ENCODE results near the gene FER.

DNA sequence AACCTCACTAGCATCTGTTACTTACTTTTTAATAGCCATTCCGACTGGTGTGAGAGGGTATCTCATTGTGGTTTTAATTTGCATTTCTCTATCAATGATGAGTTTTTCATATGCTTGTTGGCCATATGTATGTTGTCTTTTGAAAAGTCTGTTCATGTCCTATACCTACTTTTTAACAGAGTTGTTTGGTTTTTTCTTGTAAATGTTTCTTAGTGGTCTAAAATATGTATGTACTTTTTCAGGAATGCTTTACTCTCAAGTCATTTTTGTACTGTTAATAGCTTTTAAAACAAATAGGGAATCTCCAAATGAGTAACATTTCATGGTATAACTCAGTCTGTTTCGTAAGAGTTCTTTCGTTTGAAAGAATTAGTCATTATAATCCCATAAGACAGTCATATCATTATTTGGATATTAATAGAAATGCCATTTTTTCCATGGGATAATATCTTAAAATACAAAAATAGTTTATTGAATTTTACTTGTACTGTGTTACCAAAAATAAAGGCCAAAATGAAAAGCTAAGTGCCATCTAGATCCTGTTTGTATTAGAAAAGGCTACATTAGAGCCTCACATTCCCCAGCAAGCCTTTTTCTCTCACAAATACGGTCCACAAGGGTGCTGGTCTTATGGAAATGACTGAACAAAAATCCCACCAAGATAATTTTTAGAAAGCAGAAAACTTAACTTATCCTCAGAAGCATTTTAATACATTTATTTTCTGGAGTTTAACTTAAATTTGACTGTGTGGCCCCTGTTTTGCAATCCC is 414.4 kb downstream of the FER start:
- TF ChIP-seq, protein P1, sequence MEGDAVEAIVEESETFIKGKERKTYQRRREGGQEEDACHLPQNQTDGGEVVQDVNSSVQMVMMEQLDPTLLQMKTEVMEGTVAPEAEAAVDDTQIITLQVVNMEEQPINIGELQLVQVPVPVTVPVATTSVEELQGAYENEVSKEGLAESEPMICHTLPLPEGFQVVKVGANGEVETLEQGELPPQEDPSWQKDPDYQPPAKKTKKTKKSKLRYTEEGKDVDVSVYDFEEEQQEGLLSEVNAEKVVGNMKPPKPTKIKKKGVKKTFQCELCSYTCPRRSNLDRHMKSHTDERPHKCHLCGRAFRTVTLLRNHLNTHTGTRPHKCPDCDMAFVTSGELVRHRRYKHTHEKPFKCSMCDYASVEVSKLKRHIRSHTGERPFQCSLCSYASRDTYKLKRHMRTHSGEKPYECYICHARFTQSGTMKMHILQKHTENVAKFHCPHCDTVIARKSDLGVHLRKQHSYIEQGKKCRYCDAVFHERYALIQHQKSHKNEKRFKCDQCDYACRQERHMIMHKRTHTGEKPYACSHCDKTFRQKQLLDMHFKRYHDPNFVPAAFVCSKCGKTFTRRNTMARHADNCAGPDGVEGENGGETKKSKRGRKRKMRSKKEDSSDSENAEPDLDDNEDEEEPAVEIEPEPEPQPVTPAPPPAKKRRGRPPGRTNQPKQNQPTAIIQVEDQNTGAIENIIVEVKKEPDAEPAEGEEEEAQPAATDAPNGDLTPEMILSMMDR (IDR thresholded peaks at IDR 0.05), result no peak
- TF ChIP-seq POLR2A (IDR thresholded peaks at IDR 0.05), result no peak
